ENCODE results near the gene NOTCH2. TPM values are rescaled to one million over a fixed set of nuclear protein-coding genes. Genes with fewer than 3 reads are reported as not detected.
"Not testable (repeated sequence)": the region's sequence is repeated elsewhere in the genome, so short reads cannot be mapped to it uniquely, and the experiment has no call there.

Gene NOTCH2
- polyA plus RNA-seq, 3 donors: 142 to 169 (median 168) TPM

- DNase-seq (ENCODE audit: extremely low read depth in 1 of 11, low read depth in 9 of 11, low spot score in 4 of 11): not testable (repeated sequence)
Observed at GRCh38 chr1:120093548-120094181, 24.2 kb upstream of the NOTCH2 start.

GRCh38 chr1:120092232-120093218, 23.1 kb upstream of the NOTCH2 start:
- not testable (repeated sequence) for DNase-seq (ENCODE audit: extremely low read depth in 1 of 11, low read depth in 9 of 11, low spot score in 4 of 11)

DNA sequence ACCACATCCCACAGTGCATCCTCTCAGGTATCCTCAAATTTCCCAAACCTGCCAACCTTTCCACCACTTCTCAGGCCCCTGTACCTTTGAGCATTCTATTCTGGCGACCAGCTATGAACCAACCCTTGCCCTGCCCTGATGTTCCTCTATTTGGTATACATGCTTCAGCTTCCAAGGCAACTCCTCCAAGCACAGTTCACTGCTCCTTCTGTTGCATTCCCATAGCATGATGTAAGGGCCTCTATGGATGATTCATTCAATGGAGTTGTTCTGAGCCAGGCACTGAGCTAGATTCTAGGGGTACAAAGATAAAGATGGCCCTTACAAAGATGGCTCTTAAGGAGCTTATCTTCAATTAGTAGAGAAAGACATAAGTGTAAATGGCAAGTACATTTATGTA, 21.4 kb upstream of the NOTCH2 start:
- not testable (repeated sequence) for DNase-seq (ENCODE audit: extremely low read depth in 1 of 11, low read depth in 9 of 11, low spot score in 4 of 11)

GRCh38 chr1:120087959-120088358, 18.5 kb upstream of the NOTCH2 start:
- DNase-seq (ENCODE audit: extremely low read depth in 1 of 11, low read depth in 9 of 11, low spot score in 4 of 11): not testable (repeated sequence)

DNA sequence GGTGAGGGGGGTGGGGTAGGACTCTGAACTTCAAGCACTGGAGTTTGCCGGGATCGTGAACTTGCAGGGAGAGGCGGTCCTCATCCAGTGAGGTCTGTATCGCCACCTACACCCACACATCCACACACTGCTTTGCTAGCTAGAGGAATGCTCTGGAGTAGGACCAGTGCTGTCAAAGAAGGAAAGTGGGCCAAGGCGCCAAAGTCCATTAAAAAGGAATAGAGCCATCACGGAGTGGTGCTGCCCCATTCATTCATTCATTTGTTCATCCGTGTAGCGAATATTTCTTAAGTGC, 405 bp upstream of the NOTCH2 start:
- not testable (repeated sequence) for DNase-seq (ENCODE audit: extremely low read depth in 1 of 11, low read depth in 9 of 11, low spot score in 4 of 11)

DNA sequence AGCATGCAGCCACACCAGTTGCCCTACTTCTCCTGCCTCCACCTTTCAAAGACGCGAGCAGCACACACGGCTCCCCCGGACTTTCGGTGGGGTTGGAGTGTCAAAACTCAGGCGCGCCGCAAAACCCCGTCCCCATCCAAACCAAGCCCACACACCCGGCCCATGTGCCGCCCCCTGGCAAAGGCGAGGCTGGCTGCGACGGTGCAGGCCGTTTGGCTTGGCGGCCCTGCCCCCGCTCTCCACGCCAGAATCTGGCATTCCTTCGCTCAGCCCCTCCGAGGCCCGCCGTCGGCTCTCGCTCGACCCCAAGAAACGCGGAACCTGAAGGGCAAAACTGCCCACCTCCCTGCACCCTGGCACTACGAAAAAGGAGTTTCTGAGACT, 787 bp downstream of the NOTCH2 start:
- not testable (repeated sequence) for DNase-seq (ENCODE audit: extremely low read depth in 1 of 11, low read depth in 9 of 11, low spot score in 4 of 11)

- DNase-seq (ENCODE audit: extremely low read depth in 1 of 11, low read depth in 9 of 11, low spot score in 4 of 11): not testable (repeated sequence)
Observed at GRCh38 chr1:120048208-120048607, 21.3 kb downstream of the NOTCH2 start.

- DNase-seq (ENCODE audit: extremely low read depth in 1 of 11, low read depth in 9 of 11, low spot score in 4 of 11): not testable (repeated sequence)
Observed at GRCh38 chr1:120041771-120042170, 27.7 kb downstream of the NOTCH2 start.

DNA sequence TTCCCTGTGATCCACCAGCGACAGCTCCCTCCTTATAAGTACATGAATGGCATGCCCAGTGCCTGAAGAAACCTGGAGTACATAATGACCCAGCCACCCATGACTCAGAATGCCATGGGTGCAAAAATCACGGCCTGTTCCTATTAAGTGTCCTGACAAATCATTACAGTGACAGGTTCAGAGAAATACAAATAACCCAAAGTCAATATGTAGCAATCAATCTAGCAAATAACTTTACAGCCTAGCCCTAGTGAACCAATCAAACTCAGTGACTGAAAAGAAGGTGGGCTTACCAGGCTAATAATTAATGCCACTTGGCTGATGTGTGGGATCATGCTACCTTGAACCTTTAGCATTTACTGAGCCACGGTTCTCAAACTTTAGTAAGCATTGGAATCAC, 37.2 kb downstream of the NOTCH2 start:
- not testable (repeated sequence) for DNase-seq (ENCODE audit: extremely low read depth in 1 of 11, low read depth in 9 of 11, low spot score in 4 of 11)

GRCh38 chr1:120023791-120024190, 45.7 kb downstream of the NOTCH2 start:
- DNase-seq (ENCODE audit: extremely low read depth in 1 of 11, low read depth in 9 of 11, low spot score in 4 of 11): not testable (repeated sequence)

DNA sequence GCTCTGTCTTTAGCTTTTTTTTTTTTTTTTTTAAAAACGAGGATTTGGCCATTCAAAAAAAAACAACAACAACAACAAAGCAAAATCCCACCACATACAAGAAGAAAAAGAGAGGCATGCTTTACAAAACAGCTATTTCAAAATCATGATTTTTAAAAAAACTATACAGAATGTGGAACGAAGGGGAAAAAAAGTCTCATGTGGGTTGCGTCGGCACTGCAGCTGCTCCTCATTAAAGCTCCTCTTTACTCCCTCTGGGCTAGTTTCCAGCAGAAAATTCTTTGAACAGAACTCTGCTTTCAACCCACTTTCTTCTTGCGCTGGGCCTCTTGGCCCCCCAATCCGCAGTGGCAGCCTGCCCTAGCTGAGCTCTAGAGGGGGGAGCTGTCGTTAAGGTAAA, 54.5 kb downstream of the NOTCH2 start:
- not testable (repeated sequence) for DNase-seq (ENCODE audit: extremely low read depth in 1 of 11, low read depth in 9 of 11, low spot score in 4 of 11)

DNA sequence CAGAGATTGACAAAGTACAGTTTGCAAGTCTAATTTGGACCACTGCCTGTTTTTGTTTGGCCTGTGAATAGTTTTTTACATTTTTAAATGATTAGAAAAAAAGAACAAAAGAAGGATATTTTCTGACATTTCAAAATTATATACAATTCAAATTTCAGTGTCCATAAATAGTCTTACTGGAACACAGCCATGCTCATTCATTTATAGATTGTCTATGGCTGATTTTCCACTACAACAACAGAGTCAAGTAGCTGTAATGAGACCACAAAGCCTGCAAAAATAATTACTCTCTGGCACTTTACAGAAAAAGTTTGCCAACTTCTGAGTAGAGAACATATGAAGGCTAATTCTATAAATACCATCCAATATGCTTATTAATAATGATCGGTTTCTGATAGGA, 61.1 kb downstream of the NOTCH2 start:
- DNase-seq (ENCODE audit: extremely low read depth in 1 of 11, low read depth in 9 of 11, low spot score in 4 of 11): not testable (repeated sequence)

- not testable (repeated sequence) for DNase-seq (ENCODE audit: extremely low read depth in 1 of 11, low read depth in 9 of 11, low spot score in 4 of 11)
Observed at GRCh38 chr1:120007850-120008249, 61.6 kb downstream of the NOTCH2 start.

GRCh38 chr1:120001035-120001434, 68.4 kb downstream of the NOTCH2 start:
- DNase-seq (ENCODE audit: extremely low read depth in 1 of 11, low read depth in 9 of 11, low spot score in 4 of 11): not testable (repeated sequence)

GRCh38 chr1:119996731-119997312, 72.6 kb downstream of the NOTCH2 start:
- DNase-seq (ENCODE audit: extremely low read depth in 1 of 11, low read depth in 9 of 11, low spot score in 4 of 11): not testable (repeated sequence)

GRCh38 chr1:119995975-119996374, 73.5 kb downstream of the NOTCH2 start:
- DNase-seq (ENCODE audit: extremely low read depth in 1 of 11, low read depth in 9 of 11, low spot score in 4 of 11): not testable (repeated sequence)

- no peak for DNase-seq (ENCODE audit: extremely low read depth in 1 of 11, low read depth in 9 of 11, low spot score in 4 of 11)
Observed at GRCh38 chr1:119988306-119989062, 81.0 kb downstream of the NOTCH2 start.

DNA sequence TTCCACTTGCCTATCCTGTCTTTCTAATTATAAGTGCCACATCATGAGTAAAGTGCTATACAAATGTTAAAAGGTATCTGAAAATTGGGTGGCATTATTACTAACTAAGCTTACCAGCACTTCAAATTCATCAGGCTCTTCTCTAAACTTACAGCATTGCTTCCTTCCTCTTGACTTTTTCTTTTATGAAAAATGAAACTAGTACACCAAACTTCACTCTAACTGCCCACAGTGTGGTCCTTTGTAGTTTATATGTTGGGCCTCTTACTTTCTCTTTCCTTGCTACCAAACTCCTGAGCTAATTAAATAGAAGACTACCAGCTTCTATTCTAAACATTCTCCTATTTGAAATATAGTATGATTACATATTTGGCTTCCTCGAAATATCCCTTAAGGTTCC, 81.8 kb downstream of the NOTCH2 start:
- no peak for DNase-seq (ENCODE audit: extremely low read depth in 1 of 11, low read depth in 9 of 11, low spot score in 4 of 11)

- no peak for DNase-seq (ENCODE audit: extremely low read depth in 1 of 11, low read depth in 9 of 11, low spot score in 4 of 11)
Observed at GRCh38 chr1:119987112-119987511, 82.3 kb downstream of the NOTCH2 start.
